ENCODE results near the gene GTF2H2. TPM values are rescaled to one million over a fixed set of nuclear protein-coding genes. Genes with fewer than 3 reads are reported as not detected.
"Not testable (repeated sequence)": the region's sequence is repeated elsewhere in the genome, so short reads cannot be mapped to it uniquely, and the experiment has no call there.

The GTF2H2 gene
- 36.4 and 43.3 TPM in 2 replicates for total RNA-seq (2014; rRNA removed; shearing (Covaris generic))

DNA sequence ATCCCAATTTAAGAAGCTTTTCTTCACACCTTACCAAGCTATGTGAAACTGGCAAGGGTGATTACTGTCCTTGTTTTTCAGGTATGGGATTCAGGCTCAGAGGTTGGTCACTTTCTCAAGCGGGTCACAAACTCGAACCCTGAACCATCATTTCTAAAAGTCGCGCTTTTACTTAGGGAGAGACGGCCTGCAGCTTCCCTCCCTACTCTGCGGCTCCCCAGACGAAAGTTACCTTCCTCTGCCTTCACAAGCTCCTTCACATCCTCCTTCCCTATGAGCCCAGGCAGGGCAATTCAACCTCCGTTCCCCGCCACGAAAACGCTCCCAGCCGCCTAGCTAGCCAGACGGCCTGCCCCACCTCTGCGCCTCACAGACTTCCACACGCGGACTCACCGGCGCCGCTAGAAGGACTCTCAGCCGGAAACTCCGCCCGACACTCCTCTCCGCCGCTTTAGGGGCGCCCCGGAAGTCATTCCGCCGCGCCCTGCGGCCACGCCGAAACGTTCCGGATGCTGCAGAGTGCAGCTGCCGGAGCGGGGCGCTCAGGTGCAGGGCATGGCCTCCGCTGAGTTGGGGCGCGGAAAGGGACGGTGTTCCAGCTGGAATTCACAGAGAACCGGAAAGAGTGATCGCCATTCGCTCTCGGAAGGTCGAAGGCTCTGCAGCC lies at the start of gene GTF2H2:
GTF2H2 (minus strand) TSS at position 415 of the 667 bp plus-strand sequence. CDS start 4,913 bp downstream, outside the sequence.
- DNase-seq (ENCODE audit: low spot score); in situ Hi-C loops (cut with HindIII; ENCODE audit: low sequenced_read_pairs): not testable (repeated sequence)

GRCh38 chr5:71109730-71110275 lies 42.3 kb upstream of the GTF2H2 start:
- DNase-seq (ENCODE audit: low spot score); in situ Hi-C loops (cut with HindIII; ENCODE audit: low sequenced_read_pairs): not testable (repeated sequence)

- in situ Hi-C loops (cut with HindIII; ENCODE audit: low sequenced_read_pairs); DNase-seq (ENCODE audit: low spot score): not testable (repeated sequence)
These were observed 32.5 kb upstream of the GTF2H2 start for GRCh38 chr5:71099996-71100395.

DNA sequence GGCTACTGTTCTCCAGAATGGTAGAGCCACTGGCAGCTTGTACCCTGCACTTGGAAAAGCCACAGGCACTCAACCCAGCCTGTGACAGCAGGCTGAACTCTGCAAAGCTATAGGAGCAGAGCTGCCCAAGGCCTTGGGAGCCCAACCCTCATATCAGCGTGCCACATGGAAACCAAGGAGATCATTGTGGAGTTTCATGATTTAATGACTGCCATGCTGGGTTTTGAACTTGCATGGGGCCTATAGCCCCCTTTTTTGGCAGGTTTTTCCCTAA lies 30.4 kb upstream of the GTF2H2 start:
- in situ Hi-C loops (cut with HindIII; ENCODE audit: low sequenced_read_pairs); DNase-seq (ENCODE audit: low spot score): not testable (repeated sequence)

GRCh38 chr5:71097173-71097929 lies 29.9 kb upstream of the GTF2H2 start:
- in situ Hi-C loops (cut with HindIII; ENCODE audit: low sequenced_read_pairs): not testable (repeated sequence)

GRCh38 chr5:71089773-71090172 lies 22.3 kb upstream of the GTF2H2 start:
- in situ Hi-C loops (cut with HindIII; ENCODE audit: low sequenced_read_pairs); DNase-seq (ENCODE audit: low spot score): not testable (repeated sequence)

More at GRCh38 chr5:71097173-71097929, 29.9 kb upstream of the GTF2H2 start:
- not testable (repeated sequence) for DNase-seq (ENCODE audit: low spot score)

- DNase-seq (ENCODE audit: low spot score); in situ Hi-C loops (cut with HindIII; ENCODE audit: low sequenced_read_pairs): not testable (repeated sequence)
These were observed 21.3 kb upstream of the GTF2H2 start for GRCh38 chr5:71088754-71089153.

DNA sequence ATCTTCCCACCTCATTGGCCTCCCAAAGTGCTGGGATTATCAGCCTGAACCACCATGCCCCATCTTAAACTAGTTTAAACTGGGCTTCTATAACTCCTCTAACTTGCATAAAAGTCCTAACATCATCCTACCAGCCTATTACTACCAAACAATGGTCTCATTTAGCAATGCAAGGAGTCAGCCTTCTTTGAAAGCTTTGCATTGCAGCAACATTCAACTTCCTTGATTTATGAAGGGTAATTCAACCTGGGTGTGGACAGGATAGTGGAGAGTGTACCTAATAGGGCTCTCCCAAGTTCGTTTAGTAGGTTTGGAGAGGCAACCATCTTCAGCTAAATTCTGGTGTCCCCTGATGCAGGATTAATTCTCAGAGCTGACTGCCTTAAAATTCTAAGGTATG lies 18.7 kb upstream of the GTF2H2 start:
- in situ Hi-C loops (cut with HindIII; ENCODE audit: low sequenced_read_pairs); DNase-seq (ENCODE audit: low spot score): not testable (repeated sequence)

DNA sequence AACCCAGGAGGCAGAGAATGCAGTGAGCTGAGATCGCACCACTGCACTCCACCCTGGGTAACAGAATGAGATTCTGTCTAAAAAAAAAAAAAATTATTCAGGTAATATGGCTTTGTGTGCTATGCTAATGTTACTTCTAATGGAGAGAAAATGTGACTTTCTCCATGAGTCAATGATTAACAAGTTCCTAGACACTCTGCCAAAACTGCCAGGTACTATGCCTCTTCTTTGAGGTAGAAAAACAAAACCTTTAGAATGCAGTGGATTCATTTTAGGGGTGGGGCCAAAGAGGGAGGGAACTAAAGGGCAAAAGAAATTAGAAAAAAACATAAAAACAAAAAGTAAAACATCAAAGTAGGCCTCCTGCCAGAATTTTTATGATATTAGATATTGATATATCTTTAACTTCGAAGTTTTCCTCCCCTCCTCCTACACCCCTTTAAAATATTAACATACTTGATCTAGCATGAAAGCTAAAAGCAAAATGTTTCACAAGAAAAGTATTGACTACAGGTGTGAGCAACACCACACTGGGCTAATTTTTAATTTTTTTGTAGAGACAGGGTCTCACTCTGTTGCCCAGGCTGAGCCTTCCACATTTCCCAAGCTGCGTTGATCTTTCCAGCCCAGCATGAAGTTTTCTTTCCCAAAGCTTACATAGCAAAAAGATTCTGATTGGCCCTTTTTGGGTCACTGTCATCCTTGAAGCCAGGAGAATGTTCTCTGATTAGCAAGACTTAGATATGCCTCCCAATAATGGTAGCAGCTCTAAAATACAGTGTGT lies 17.0 kb upstream of the GTF2H2 start:
- DNase-seq (ENCODE audit: low spot score); in situ Hi-C loops (cut with HindIII; ENCODE audit: low sequenced_read_pairs): not testable (repeated sequence)

DNA sequence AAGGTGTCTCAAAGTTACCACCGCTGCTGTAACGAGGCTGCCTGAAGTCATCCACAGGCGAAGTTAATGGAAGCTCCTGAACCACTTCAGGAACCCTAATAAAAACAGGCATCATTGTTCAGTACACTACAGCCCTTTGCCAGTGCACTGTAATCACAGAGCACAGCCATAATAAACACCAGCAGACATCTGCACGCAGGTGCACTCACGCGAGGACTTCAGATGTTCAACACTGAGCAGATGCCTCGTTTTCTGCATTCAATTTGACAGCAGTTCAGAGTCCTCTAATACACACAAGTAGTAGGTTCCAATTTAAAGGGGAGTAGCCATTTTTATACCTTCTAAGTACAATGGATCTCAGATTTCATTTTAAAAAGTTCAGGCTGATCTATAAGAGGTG lies 15.4 kb upstream of the GTF2H2 start:
- in situ Hi-C loops (cut with HindIII; ENCODE audit: low sequenced_read_pairs); DNase-seq (ENCODE audit: low spot score): not testable (repeated sequence)

- in situ Hi-C loops (cut with HindIII; ENCODE audit: low sequenced_read_pairs); DNase-seq (ENCODE audit: low spot score): not testable (repeated sequence)
These were observed 14.9 kb upstream of the GTF2H2 start for GRCh38 chr5:71082340-71082739.

DNA sequence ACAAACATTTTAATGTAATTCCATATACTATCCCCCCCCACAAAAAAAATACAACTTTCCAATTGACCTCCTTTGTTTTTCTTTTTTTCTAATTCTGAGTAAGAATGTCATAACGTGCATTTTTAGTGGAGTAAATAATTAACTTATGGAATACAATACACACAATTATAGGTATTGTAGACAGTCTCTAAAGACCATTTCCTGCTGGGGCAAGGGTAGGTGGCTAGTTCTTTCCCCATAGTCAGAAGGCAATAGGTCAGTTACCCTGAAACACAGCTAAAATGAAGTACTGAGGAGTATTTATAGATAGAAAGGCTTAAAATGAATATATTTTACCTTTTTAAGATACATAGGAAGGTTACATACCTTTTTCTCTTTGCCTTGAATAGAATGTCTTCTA lies 6.2 kb downstream of the GTF2H2 start:
- DNase-seq (ENCODE audit: low spot score); in situ Hi-C loops (cut with HindIII; ENCODE audit: low sequenced_read_pairs): not testable (repeated sequence)

GRCh38 chr5:71059426-71059825 lies 8.1 kb downstream of the GTF2H2 start:
- DNase-seq (ENCODE audit: low spot score); in situ Hi-C loops (cut with HindIII; ENCODE audit: low sequenced_read_pairs): not testable (repeated sequence)

DNA sequence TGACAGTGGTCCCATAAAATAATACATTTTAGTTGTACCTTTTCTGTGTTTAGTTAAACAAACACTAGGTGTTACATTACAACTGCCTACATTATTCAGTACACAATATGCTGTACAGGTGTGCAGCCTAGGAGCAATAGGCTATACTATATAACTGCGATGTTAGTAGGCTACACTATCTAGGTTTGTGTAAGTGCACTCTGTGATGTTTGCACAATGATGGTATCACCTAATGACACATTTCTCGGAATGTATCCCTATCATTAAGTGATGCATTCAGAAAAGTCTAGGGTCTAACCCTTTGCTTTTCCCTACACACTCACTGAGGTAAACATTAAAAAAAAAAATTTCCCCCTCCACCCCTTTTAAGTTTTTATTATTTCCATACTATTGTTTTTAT lies 22.7 kb downstream of the GTF2H2 start:
- in situ Hi-C loops (cut with HindIII; ENCODE audit: low sequenced_read_pairs); DNase-seq (ENCODE audit: low spot score): not testable (repeated sequence)

GRCh38 chr5:71044128-71044527 lies 23.3 kb downstream of the GTF2H2 start:
- DNase-seq (ENCODE audit: low spot score); in situ Hi-C loops (cut with HindIII; ENCODE audit: low sequenced_read_pairs): not testable (repeated sequence)

GRCh38 chr5:71031046-71031776 lies 36.3 kb downstream of the GTF2H2 start:
- in situ Hi-C loops (cut with HindIII; ENCODE audit: low sequenced_read_pairs); DNase-seq (ENCODE audit: low spot score): not testable (repeated sequence)

DNA sequence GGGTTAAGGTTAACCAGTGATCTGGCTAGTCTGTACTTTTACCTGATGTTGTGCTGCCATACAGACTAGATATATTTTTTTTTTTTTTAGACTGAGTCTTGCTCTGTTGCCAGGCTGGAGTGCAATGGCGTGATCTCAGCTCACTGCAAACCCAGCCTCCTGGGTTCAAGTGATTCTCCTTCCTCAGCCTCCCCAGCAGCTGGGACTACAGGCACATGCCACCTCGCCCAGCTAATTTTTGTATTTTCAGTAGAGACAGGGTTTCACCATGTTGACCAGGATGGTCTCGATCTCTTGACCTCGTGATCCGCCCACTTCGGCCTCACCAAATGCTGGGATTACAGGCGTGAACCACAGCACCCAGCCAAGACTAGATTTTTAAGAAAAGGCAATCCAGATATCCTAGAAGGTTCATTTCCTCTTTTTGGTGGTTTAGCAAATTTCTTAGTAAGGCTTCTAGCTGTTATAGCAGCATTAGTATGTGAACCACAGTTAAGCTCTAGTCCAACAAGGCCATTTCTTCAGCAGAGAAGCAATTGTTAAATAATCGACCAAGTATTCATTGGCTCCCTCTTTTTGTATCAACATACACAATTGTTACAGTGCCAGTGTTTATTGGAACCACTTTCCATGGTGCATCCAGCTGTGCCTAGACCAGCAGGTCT lies 42.1 kb downstream of the GTF2H2 start, which contains the start of gene NAIP:
NAIP (minus strand) TSS at position 51 of the 665 bp plus-strand sequence. CDS start 12,424 bp downstream, outside the sequence.
- DNase-seq (ENCODE audit: low spot score); in situ Hi-C loops (cut with HindIII; ENCODE audit: low sequenced_read_pairs): not testable (repeated sequence)

DNA sequence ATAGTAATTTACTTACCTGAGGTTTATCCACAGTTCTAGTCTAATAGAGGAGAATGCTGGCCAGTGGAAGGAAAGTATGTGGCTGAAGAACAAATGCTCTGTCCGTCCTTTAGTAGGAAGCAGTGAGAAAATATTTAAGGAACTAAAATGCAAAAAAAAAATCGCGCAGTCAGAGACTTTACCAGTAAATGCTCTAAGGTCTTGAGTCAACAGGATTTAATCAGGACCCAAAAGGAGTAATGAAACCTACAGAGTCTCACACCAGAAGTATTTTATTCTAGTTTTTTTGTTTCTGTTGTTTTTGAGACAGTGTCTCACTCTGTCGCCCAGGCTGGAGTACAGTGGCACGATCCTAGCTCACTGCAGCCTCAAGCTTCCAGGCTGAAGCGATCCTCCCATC lies 46.8 kb downstream of the GTF2H2 start:
- DNase-seq (ENCODE audit: low spot score); in situ Hi-C loops (cut with HindIII; ENCODE audit: low sequenced_read_pairs): not testable (repeated sequence)

Measured in G401 (cell line).